Measurements from ENCODE around the gene MAPK4. TPM values are rescaled to one million over a fixed set of nuclear protein-coding genes. Genes with fewer than 3 reads are reported as not detected.

MAPK4 gene
- total RNA-seq, 2 donors from 2014 or later, result 2.0 to 3.8 TPM

- WGBS, 2 experiments (ENCODE audit: insufficient coverage in 1 of 2, insufficient read length in 1 of 2), result 88 to 95% methylated on average over 2 of the region's 2 CpGs
- H3K4me1 Mint-ChIP-seq, result peaks cover 16% of the 10 kb centered on the region
These were observed 82.6 kb downstream of the MAPK4 start for GRCh38 chr18:50642439-50642838.

GRCh38 chr18:50644146-50644545, 84.3 kb downstream of the MAPK4 start:
- H3K27me3 Mint-ChIP-seq (ENCODE audit: insufficient read depth), result no peaks in the 10 kb centered on the region
- H3K4me3 Mint-ChIP-seq, result no peak overlapping the region
- no peak overlapping the region for H3K4me3 ChIP-seq (ENCODE audit: low read length)
- peaks cover 6% of the 10 kb centered on the region for H3K4me1 Mint-ChIP-seq
- no peak overlapping the region for H3K27ac Mint-ChIP-seq
- WGBS, 2 experiments (ENCODE audit: insufficient coverage in 1 of 2, insufficient read length in 1 of 2), result 88 to 91% methylated on average over 1 of the region's 1 CpG
- H3K27ac ChIP-seq (ENCODE audit: low read depth, low read length), result no peak overlapping the region
- H3K9ac ChIP-seq (ENCODE audit: extremely low read depth, low read length, poor library complexity, severe bottlenecking), result no peak overlapping the region
- H3K36me3 Mint-ChIP-seq (ENCODE audit: low read depth), result no peaks in the 10 kb centered on the region
- H3K9me3 ChIP-seq (ENCODE audit: control insufficient read depth, low read length), result no peaks in the 10 kb centered on the region
- H3K36me3 ChIP-seq (ENCODE audit: control insufficient read depth, insufficient read depth, low read length), result no peaks in the 10 kb centered on the region
- no peak for TF ChIP-seq CTCF (conservative IDR thresholded peaks at IDR 0.05)
- peaks cover 2% of the 10 kb centered on the region for H3K4me1 ChIP-seq (ENCODE audit: control insufficient read depth, insufficient read depth, low read length)
- no peaks in the 10 kb centered on the region for H3K9me3 Mint-ChIP-seq
- no peaks in the 10 kb centered on the region for H3K27me3 ChIP-seq (ENCODE audit: control insufficient read depth, insufficient read depth, low read length, poor library complexity, severe bottlenecking)
- DNase-seq, result no peak

More at GRCh38 chr18:50642439-50642838, 82.6 kb downstream of the MAPK4 start:
- no peak for DNase-seq
- H3K4me3 ChIP-seq (ENCODE audit: low read length), result no peak overlapping the region
- no peak overlapping the region for H3K27ac Mint-ChIP-seq
- H3K36me3 Mint-ChIP-seq (ENCODE audit: low read depth), result no peaks in the 10 kb centered on the region
- H3K27me3 Mint-ChIP-seq (ENCODE audit: insufficient read depth), result peaks cover 4% of the 10 kb centered on the region
- H3K27ac ChIP-seq (ENCODE audit: low read depth, low read length), result no peak overlapping the region
- H3K4me3 Mint-ChIP-seq, result no peak overlapping the region
- no peaks in the 10 kb centered on the region for H3K9me3 ChIP-seq (ENCODE audit: control insufficient read depth, low read length)
- H3K9me3 Mint-ChIP-seq, result no peaks in the 10 kb centered on the region
- TF ChIP-seq CTCF (conservative IDR thresholded peaks at IDR 0.05), result no peak
- no peaks in the 10 kb centered on the region for H3K36me3 ChIP-seq (ENCODE audit: control insufficient read depth, insufficient read depth, low read length)
- H3K4me1 ChIP-seq (ENCODE audit: control insufficient read depth, insufficient read depth, low read length), result peaks cover 7% of the 10 kb centered on the region
- H3K9ac ChIP-seq (ENCODE audit: extremely low read depth, low read length, poor library complexity, severe bottlenecking), result no peak overlapping the region
- peaks cover 4% of the 10 kb centered on the region for H3K27me3 ChIP-seq (ENCODE audit: control insufficient read depth, insufficient read depth, low read length, poor library complexity, severe bottlenecking)

- Histone ChIP-seq H3K27ac (ENCODE audit: low read depth, low read length) (no peak overlapping the region), H3K9me3 (ENCODE audit: control insufficient read depth, low read length) (no peaks in the 10 kb centered on the region), H3K9ac (ENCODE audit: extremely low read depth, low read length, poor library complexity, severe bottlenecking) (no peak overlapping the region), H3K4me1 (ENCODE audit: control insufficient read depth, insufficient read depth, low read length) (no peaks in the 10 kb centered on the region), H3K36me3 (ENCODE audit: control insufficient read depth, insufficient read depth, low read length) (no peaks in the 10 kb centered on the region), H3K27me3 (ENCODE audit: control insufficient read depth, insufficient read depth, low read length, poor library complexity, severe bottlenecking) (no peaks in the 10 kb centered on the region), H3K4me3 (ENCODE audit: low read length) (no peak overlapping the region)
- no peak overlapping the region for H3K27ac Mint-ChIP-seq
- H3K9me3 Mint-ChIP-seq, result no peaks in the 10 kb centered on the region
- no peak overlapping the region for H3K4me3 Mint-ChIP-seq
- 62 to 80% methylated on average over 5 to 10 of the region's 10 CpGs for WGBS, 2 experiments (ENCODE audit: insufficient coverage in 1 of 2, insufficient read length in 1 of 2)
- peak; percentile 90 for DNase-seq
- H3K27me3 Mint-ChIP-seq (ENCODE audit: insufficient read depth), result no peaks in the 10 kb centered on the region
- no peaks in the 10 kb centered on the region for H3K36me3 Mint-ChIP-seq (ENCODE audit: low read depth)
- peaks cover 5% of the 10 kb centered on the region for H3K4me1 Mint-ChIP-seq
- peak; percentile 79 for TF ChIP-seq CTCF (conservative IDR thresholded peaks at IDR 0.05)
These were observed 84.9 kb downstream of the MAPK4 start for GRCh38 chr18:50644807-50645206.

Data from endodermal cell (in vitro differentiated cells).